HEK293 (cell line): ENCODE measurements around the gene DNAAF8.
A peak's percentile ranks its signal among the peaks of the same experiment; 100 is the strongest.

Source experiments
- GFI1B ChIP-seq: fragments of 450-650 bp; formaldehyde crosslinking; IDR thresholded peaks from 2 replicates; pipeline ENCODE4 v1.5.1; 2016; ENCODE audit warnings: missing biosample characterization, missing genetic modification characterization
- GLI4 ChIP-seq: fragments of 450-650 bp; formaldehyde crosslinking; IDR thresholded peaks from 2 replicates; pipeline ENCODE4 v1.5.1; 2016; ENCODE audit warnings: missing biosample characterization, missing genetic modification characterization
- HIC1 ChIP-seq: fragments of 450-650 bp; formaldehyde crosslinking; IDR thresholded peaks from 2 replicates; pipeline ENCODE4 v1.5.1; 2016; ENCODE audit warnings: missing biosample characterization, missing genetic modification characterization
- KLF8 ChIP-seq: fragments of 450-650 bp; formaldehyde crosslinking; IDR thresholded peaks from 2 replicates; pipeline ENCODE4 v1.5.1; 2016; ENCODE audit warnings: missing biosample characterization, missing genetic modification characterization
- PATZ1 ChIP-seq: fragments of 450-650 bp; formaldehyde crosslinking; IDR thresholded peaks from 2 replicates; pipeline ENCODE4 v1.5.1; 2016; ENCODE audit warnings: missing biosample characterization, missing genetic modification characterization
- PRDM4 ChIP-seq: fragments of 450-650 bp; formaldehyde crosslinking; IDR thresholded peaks from 2 replicates; pipeline ENCODE4 v1.5.1; 2017; ENCODE audit warnings: missing biosample characterization, missing genetic modification characterization
- SCRT1 ChIP-seq: fragments of 450-650 bp; formaldehyde crosslinking; IDR thresholded peaks from 2 replicates; pipeline ENCODE4 v1.5.1; 2016; ENCODE audit warnings: missing biosample characterization, missing genetic modification characterization, borderline replicate concordance
- SP3 ChIP-seq: fragments of 450-650 bp; formaldehyde crosslinking; IDR thresholded peaks from 2 replicates; pipeline ENCODE4 v1.5.1; 2016; ENCODE audit warnings: missing biosample characterization, missing genetic modification characterization
- WT1 ChIP-seq: fragments of 450-650 bp; formaldehyde crosslinking; IDR thresholded peaks from 2 replicates; pipeline ENCODE4 v1.5.1; 2016; ENCODE audit warnings: missing biosample characterization, missing genetic modification characterization
- ZBTB1 ChIP-seq: fragments of 450-650 bp; formaldehyde crosslinking; IDR thresholded peaks from 2 replicates; pipeline ENCODE4 v1.5.1; 2016; ENCODE audit warnings: missing biosample characterization, missing genetic modification characterization
- ZBTB49 ChIP-seq: fragments of 450-650 bp; formaldehyde crosslinking; IDR thresholded peaks from 2 replicates; pipeline ENCODE4 v1.5.1; 2016; ENCODE audit warnings: missing biosample characterization, missing genetic modification characterization, low read depth
- ZFP37 ChIP-seq: fragments of 450-650 bp; formaldehyde crosslinking; IDR thresholded peaks from 2 replicates; pipeline ENCODE4 v1.5.1; 2016; ENCODE audit warnings: missing biosample characterization, missing genetic modification characterization
- ZFP69B ChIP-seq: fragments of 450-650 bp; formaldehyde crosslinking; IDR thresholded peaks from 2 replicates; pipeline ENCODE4 v1.5.1; 2016; ENCODE audit warnings: missing biosample characterization, missing genetic modification characterization
- ZNF133 ChIP-seq: fragments of 450-650 bp; formaldehyde crosslinking; IDR thresholded peaks from 2 replicates; pipeline ENCODE4 v1.5.1; 2016; ENCODE audit warnings: missing biosample characterization, missing genetic modification characterization
- ZNF211 ChIP-seq: fragments of 450-650 bp; formaldehyde crosslinking; IDR thresholded peaks from 2 replicates; pipeline ENCODE4 v1.5.1; 2016; ENCODE audit warnings: low read depth, missing biosample characterization, missing genetic modification characterization
- ZNF24 ChIP-seq: fragments of 450-650 bp; formaldehyde crosslinking; IDR thresholded peaks from 2 replicates; pipeline ENCODE4 v1.5.1; 2016; ENCODE audit warnings: missing biosample characterization, missing genetic modification characterization
- ZNF248 ChIP-seq: fragments of 450-650 bp; formaldehyde crosslinking; IDR thresholded peaks from 2 replicates; pipeline ENCODE4 v1.5.1; 2017; ENCODE audit warnings: missing biosample characterization, missing genetic modification characterization
- ZNF510 ChIP-seq: fragments of 450-650 bp; formaldehyde crosslinking; IDR thresholded peaks from 2 replicates; pipeline ENCODE4 v1.5.1; 2018; ENCODE audit warnings: mild to moderate bottlenecking, missing genetic modification characterization, missing biosample characterization; ENCODE audit not compliant: insufficient replicate concordance
- ZNF514 ChIP-seq: fragments of 450-650 bp; formaldehyde crosslinking; IDR thresholded peaks from 2 replicates; pipeline ENCODE4 v1.5.1; 2016; ENCODE audit warnings: missing biosample characterization, missing genetic modification characterization
- ZNF585B ChIP-seq: fragments of 450-650 bp; formaldehyde crosslinking; IDR thresholded peaks from 2 replicates; pipeline ENCODE4 v1.5.1; 2016; ENCODE audit warnings: missing biosample characterization, missing genetic modification characterization
- ZNF692 ChIP-seq: fragments of 450-650 bp; formaldehyde crosslinking; IDR thresholded peaks from 2 replicates; pipeline ENCODE4 v1.5.1; 2016; ENCODE audit warnings: missing biosample characterization, missing genetic modification characterization
- ZNF747 ChIP-seq: fragments of 450-650 bp; formaldehyde crosslinking; IDR thresholded peaks from 2 replicates; pipeline ENCODE4 v1.5.1; 2016; ENCODE audit warnings: missing biosample characterization, missing genetic modification characterization
- ZNF791 ChIP-seq: fragments of 450-650 bp; formaldehyde crosslinking; IDR thresholded peaks from 2 replicates; pipeline ENCODE4 v1.5.1; 2016; ENCODE audit warnings: missing biosample characterization, missing genetic modification characterization
- ZSCAN18 ChIP-seq: fragments of 450-650 bp; formaldehyde crosslinking; IDR thresholded peaks from 2 replicates; pipeline ENCODE4 v1.5.1; 2016; ENCODE audit warnings: missing biosample characterization, missing genetic modification characterization
- ZSCAN23 ChIP-seq: fragments of 450-650 bp; formaldehyde crosslinking; IDR thresholded peaks from 2 replicates; pipeline ENCODE4 v1.5.1; 2016; ENCODE audit warnings: missing biosample characterization, missing genetic modification characterization
- ZSCAN30 ChIP-seq: fragments of 450-650 bp; IDR thresholded peaks from 2 replicates; pipeline ENCODE4 v1.5.1; 2018; ENCODE audit warnings: missing biosample characterization, mild to moderate bottlenecking, missing genetic modification characterization, moderate library complexity

DNAAF8 gene

GRCh38 chr16:4766875-4767628, 32.7 kb downstream of the DNAAF8 start, which contains the start of gene ZNF500 (continued):
- TF ChIP-seq PRDM4 (tag by site-specific recombination) (no peak), ZSCAN23 (no peak), GFI1B (tag by site-specific recombination) (no peak), ZNF133 (tag by site-specific recombination) (no peak), ZNF24 (peak; percentile 61; the same call in 1 of the 2 replicates), ZBTB49 (tag by site-specific recombination) (no peak), ZNF692 (tag by site-specific recombination) (peak; percentile 97), ZSCAN30 (tag by site-specific recombination) (no peak), ZSCAN18 (tag by site-specific recombination) (no peak), KLF8 (tag by site-specific recombination) (no peak; the same call in 1 of the 2 replicates), SP3 (tag by site-specific recombination) (peak; percentile 99), ZNF585B (no peak), ZNF510 (tag by site-specific recombination) (no peak), ZNF211 (tag by site-specific recombination) (no peak), ZNF514 (tag by site-specific recombination) (no peak), ZFP37 (tag by site-specific recombination) (peak; percentile 74), ZNF747 (tag by site-specific recombination) (no peak), WT1 (tag by site-specific recombination) (no peak), HIC1 (tag by site-specific recombination) (peak; percentile 91), PATZ1 (tag by site-specific recombination) (peak; percentile 82), GLI4 (no peak), ZBTB1 (tag by site-specific recombination) (no peak), ZNF791 (tag by site-specific recombination) (no peak), SCRT1 (no peak), ZNF248 (tag by site-specific recombination) (no peak), ZFP69B (tag by site-specific recombination) (peak; percentile 96)
